ENCODE measurements around the gene CPLX1.

DNA sequence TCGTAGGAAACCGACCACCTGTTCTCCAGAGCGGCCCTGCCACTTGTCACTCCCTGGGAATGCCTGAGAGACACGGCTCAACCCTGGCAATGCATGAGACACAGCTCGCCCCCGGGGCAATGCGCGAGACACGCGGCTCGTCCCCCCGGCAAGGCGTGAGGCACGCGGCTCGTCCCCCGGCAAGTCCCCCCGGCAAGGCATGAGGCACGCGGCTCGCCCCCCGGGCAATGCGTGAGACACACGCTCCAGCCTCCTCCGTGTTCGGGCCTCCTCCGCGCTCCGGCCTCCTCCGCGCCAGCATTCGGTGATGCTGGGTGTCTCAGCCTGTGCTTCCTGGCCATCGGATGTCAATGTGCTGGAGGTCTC is 27.5 kb upstream of the CPLX1 start:
- no peak for TF ChIP-seq ZBTB21 (CRISPR knock-in tag; IDR thresholded peaks at IDR 0.05; ENCODE audit: borderline replicate concordance)
- no peak for TF ChIP-seq JUN (CRISPR knock-in tag; IDR thresholded peaks at IDR 0.05)
- no peak for TF ChIP-seq CREB1 (CRISPR knock-in tag; IDR thresholded peaks at IDR 0.05)
- no peak for TF ChIP-seq NFATC4 (CRISPR knock-in tag; IDR thresholded peaks at IDR 0.05)
- TF ChIP-seq RORB (CRISPR knock-in tag; IDR thresholded peaks at IDR 0.05), result no peak
- TF ChIP-seq FOXP1 (CRISPR knock-in tag; IDR thresholded peaks at IDR 0.05; ENCODE audit: borderline replicate concordance), result no peak
- TF ChIP-seq, protein P1, sequence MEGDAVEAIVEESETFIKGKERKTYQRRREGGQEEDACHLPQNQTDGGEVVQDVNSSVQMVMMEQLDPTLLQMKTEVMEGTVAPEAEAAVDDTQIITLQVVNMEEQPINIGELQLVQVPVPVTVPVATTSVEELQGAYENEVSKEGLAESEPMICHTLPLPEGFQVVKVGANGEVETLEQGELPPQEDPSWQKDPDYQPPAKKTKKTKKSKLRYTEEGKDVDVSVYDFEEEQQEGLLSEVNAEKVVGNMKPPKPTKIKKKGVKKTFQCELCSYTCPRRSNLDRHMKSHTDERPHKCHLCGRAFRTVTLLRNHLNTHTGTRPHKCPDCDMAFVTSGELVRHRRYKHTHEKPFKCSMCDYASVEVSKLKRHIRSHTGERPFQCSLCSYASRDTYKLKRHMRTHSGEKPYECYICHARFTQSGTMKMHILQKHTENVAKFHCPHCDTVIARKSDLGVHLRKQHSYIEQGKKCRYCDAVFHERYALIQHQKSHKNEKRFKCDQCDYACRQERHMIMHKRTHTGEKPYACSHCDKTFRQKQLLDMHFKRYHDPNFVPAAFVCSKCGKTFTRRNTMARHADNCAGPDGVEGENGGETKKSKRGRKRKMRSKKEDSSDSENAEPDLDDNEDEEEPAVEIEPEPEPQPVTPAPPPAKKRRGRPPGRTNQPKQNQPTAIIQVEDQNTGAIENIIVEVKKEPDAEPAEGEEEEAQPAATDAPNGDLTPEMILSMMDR (IDR thresholded peaks at IDR 0.05), result no peak
- TF ChIP-seq ATF6 (CRISPR knock-in tag; IDR thresholded peaks at IDR 0.05), result no peak
- TF ChIP-seq ZSCAN18 (CRISPR knock-in tag; IDR thresholded peaks at IDR 0.05), result no peak
- no peak for TF ChIP-seq AFF4 (CRISPR knock-in tag; IDR thresholded peaks at IDR 0.05; ENCODE audit: borderline replicate concordance)
- no peak for TF ChIP-seq USF1 (CRISPR knock-in tag; IDR thresholded peaks at IDR 0.05)
- TF ChIP-seq, protein P2, sequence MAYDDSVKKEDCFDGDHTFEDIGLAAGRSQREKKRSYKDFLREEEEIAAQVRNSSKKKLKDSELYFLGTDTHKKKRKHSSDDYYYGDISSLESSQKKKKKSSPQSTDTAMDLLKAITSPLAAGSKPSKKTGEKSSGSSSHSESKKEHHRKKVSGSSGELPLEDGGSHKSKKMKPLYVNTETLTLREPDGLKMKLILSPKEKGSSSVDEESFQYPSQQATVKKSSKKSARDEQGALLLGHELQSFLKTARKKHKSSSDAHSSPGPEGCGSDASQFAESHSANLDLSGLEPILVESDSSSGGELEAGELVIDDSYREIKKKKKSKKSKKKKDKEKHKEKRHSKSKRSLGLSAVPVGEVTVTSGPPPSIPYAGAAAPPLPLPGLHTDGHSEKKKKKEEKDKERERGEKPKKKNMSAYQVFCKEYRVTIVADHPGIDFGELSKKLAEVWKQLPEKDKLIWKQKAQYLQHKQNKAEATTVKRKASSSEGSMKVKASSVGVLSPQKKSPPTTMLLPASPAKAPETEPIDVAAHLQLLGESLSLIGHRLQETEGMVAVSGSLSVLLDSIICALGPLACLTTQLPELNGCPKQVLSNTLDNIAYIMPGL (CRISPR knock-in tag; IDR thresholded peaks at IDR 0.05), result no peak
- TF ChIP-seq, protein P3, sequence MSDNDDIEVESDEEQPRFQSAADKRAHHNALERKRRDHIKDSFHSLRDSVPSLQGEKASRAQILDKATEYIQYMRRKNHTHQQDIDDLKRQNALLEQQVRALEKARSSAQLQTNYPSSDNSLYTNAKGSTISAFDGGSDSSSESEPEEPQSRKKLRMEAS (CRISPR knock-in tag; IDR thresholded peaks at IDR 0.05), result no peak
